NCI-H2171 treated with DMSO at 0.1 percent for 48 hours (cell line): ENCODE results near the gene N4BP2.
"Not testable (repeated sequence)": the region's sequence is repeated elsewhere in the genome, so short reads cannot be mapped to it uniquely, and the experiment has no call there.

ENCODE experiments used
- DNase-seq: peaks from one replicate; lab custom pipeline; 2025; lab: John Stamatoyannopoulos, UW

Gene N4BP2

DNA sequence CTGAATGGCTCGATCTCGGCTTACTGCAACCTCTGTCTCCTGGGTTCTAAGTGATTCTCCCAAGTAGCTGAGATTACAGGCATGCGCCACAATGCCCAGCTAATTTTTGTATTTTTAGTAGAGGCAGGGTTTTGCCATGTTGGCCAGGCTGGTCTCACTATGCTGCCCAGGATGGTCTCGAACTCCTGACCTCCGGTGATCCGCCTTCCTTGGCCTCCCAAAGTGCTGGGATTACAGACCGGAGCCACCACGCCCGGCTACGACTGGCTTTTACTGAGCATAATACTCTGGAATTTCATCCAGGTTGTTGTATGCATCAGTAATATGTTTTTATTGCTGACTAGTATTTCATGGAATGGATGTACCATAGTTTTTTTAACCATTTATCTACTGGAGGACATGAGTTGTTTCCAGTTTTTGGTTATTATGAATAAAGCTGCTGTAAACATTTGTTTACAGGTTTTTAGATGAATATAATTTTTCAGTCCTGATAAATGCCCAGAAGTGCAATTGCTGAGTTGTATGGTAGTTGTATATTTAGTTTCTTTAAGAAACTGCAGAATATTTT lies 31.2 kb downstream of the N4BP2 start:
- DNase-seq: no peak

DNA sequence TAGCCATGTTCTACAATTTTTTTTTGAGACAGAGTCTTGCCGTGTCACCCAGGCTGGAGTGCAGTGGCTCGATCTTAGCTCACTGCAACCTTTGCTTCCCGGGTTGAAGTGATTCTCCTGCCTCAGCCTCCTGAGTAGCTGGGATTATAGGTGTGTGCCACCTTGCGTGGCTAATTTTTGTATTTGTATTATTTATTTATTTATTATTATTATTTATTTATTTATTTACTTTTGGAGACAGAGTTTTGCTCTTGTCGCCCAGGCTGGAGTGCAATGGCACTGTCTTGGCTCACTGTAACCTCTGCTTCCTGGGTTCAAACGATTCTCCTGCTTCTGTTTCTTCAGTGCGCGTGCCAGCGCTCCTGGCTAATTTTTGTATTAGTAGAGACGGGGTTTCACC lies 36.8 kb downstream of the N4BP2 start:
- DNase-seq: not testable (repeated sequence)

DNA sequence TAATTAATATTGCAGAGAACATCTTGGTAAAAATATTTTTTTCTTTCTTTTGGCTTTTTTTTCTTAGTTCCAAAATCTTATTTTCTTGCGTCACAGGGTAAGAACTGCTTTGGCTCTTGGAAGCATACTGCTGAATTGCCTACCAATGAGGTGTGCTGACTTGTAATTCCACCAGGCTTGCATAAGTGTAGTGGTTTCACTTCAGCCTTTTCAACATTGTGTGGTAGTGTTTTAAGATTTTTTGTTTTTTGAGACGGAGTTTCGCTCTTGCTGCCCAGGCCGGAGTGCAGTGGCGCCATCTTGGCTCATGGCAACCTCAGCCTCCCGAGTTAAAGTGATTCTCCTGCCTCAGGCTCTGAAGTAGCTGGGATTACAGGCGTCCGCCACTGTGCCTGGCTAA lies 42.4 kb downstream of the N4BP2 start:
- no peak for DNase-seq

DNA sequence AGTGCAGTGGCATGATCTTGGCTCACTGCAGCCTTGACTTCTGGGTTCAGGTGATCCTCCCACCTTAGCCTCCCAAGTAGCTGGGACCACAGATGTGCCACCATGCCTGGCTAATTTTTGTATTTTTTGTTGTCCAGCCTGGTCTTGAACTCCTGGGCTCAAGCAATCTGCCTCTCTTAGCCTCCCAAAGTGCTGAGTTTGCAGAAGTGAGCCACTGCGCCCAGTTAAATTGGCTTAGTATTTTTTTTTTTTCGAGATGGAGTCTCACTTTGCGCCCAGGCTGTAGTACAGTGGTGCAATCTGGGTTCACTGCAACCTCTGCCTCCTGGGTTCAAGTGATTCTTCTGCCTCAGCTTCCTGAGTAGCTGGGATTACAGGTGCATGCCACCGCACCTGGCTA lies 50.5 kb downstream of the N4BP2 start:
- not testable (repeated sequence) for DNase-seq

DNA sequence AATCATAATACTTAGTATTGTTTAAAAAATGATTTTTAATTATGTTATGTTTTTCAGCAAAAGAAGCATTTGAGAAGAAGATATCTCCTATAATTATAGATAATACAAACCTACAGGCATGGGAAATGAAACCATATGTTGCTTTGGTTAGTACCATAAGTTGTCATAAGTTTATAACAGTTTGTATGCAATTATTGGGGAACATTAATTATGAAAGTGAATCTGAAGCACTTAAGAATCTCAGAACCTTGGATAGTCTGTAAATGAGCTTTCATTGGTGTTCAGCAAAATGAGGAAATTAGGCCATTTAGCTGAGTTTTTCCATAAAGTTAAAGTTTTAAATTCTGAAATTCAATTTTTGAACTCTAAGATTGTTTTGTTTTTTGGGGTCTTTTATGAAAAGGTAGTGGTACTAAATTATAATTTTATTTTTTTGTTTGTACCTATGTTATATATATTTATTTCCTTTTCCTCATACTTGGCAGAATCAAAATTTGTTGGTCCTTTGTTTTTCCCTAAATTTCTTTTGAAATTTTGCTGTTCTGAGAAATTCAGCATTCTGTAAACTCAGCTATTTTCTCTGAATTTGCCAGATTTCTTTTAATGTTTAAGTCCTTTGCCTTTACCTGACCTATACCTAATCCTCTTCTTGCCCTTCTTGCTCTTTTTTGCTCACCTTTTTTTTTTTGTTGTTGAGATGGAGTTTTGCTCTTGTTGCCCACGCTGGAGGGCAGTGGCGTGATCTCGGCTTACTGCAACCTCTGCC lies 55.6 kb downstream of the N4BP2 start:
- DNase-seq: no peak

DNA sequence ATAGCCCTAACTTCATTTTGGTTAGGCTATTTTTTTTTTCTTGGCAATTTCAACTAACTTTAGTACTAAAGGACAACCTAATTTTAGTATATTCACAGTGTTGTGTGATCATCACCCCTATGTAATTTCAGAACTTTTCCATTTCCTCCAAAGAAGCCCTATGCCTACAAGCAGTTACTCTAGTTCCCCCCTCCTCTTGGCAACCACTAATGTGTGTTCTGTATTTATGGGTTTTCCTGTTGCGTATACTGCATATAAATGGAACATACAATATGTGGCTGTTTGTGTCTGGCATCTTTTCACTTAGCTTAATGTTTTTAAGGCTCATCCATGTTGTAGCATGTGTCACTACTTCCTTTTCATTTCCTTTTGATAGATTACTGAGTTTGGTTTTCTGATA lies 57.6 kb downstream of the N4BP2 start:
- no peak for DNase-seq

DNA sequence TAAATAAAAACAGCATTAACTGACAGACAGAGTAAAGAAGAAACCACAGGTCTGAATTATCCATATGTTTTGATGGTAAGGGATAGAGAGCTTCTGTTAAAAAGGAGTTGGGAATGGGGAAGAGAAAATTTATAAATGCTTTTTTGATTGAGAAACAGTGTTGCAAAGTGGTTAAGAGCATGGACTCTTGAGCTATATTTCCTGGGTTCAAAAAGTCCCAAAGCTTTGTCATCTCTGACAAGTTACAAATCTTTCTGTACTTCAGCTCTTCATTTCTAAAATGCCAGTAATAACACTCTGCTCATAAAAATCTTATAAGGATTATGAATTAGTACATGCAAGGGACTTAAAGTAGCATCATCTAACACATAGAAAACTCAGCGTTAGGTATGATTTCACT lies 62.2 kb downstream of the N4BP2 start:
- no peak for DNase-seq

DNA sequence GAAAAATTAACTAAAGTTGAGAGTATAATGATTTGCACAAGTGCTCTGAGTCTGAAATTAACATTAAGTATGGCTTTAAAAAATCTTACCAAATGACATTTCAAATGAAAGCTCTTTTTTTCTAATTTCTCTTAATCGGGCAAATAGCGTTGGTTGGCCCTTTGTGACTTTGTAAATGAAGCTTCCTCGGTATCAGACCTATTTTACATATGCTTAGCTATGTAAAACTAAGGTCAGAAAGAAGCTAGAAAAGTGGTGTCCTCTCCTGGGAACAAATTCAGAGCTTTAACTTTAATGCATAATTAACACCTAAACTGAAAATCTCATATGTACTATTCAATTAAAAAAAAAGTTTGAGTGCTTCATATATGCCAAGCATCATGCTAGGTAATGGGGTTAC lies 62.7 kb downstream of the N4BP2 start:
- no peak for DNase-seq

DNA sequence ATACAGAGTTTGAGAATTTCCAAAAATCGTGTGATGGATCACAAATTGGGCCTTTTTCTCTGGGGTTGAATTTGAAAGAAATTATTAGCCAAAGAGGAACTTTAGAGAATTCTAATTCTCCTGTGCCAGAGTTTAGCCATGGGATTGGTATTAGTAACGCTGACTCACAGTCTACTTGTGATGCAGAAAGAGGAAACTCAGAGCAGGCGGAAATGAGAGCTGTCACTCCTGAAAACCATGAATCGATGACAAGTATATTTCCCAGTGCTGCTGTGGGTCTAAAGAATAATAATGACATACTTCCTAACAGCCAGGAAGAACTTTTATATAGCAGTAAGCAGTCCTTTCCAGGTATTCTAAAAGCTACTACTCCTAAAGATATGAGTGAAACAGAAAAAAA lies 64.9 kb downstream of the N4BP2 start:
- DNase-seq: no peak

DNA sequence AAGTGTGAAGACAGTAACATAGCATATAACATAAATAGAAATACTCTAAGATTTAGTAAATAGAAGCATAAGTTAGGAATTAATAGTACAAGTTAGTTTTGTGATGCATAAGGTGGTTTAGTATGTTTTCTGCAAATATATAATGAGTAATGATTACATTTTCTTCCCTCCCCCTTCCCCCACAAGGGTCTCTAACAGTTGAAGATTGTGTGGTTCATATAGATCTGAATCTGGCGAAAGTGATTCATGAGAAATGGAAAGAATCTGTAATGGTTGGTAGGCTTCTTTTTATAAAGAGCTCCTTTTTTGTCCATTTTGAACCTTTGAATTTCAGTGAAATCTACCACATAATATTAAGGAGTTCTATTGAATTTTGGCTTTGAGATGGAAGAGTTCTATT lies 66.3 kb downstream of the N4BP2 start:
- DNase-seq: no peak

DNA sequence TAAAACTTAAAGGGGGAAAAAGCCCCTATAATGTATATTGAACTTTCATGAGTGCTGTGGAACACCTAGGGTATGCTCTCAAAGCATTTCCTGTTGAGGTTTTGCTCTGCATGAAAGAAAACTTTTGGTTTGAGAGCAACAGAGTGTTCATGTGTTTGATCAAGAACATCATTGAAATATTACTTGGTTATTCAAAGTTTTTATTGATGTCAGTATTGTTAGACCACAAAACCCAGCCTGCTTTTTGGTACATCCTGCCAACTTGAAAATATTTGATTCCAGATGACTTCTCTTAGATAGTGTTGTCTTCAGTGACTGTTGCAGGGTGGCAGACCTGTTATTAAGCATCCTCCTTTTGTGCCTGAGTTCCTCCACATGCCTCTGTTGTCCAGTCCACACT lies 68.0 kb downstream of the N4BP2 start:
- DNase-seq: no peak

DNA sequence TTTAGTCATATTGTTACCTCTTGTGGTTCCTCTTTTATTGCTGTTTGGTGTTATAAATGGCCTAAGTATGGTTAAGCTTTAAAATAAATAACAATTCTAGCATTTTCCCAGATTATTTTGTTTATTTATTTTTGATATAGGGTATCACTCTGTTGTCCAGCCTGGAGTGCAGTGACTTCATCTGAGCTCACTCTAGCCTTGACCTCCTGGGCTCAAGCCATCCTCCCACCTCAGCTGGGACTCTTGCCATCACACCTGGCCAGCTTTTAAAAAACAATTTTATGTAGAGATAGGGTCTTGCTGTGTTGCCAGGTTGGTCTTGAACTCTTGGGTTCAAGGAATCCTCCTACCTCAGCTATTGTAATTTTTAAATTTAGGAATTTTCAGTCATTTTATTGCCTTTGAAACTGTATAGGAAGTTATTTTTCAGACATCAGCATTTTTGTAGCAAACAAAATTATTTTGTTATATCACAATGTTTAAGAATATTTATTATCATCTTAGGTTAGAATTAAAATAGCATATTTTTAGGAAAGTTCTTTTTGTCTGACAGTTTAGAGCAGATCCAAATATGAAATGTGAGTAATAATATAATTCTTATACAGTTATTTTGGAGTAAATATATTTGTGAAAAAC lies 73.9 kb downstream of the N4BP2 start:
- DNase-seq: no peak

DNA sequence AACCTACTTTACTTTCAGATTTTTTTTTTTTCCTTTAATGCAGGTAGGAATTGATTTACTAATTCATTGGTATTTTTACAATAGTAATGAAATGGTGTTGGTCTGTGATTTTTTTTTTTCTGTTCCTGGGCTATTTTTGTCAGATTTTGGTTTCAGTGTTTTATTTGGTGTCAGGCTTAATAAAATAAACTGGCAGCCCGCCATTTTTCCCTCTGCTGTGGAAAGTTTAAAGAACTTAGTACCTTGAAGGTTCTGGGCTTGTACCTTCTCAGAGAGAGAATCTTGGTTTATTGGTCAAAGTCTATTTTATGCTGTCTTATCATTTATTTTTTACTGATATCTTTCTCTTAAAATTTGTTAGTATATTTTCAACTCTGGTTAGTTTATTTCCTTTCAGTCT lies 76.2 kb downstream of the N4BP2 start:
- no peak for DNase-seq

DNA sequence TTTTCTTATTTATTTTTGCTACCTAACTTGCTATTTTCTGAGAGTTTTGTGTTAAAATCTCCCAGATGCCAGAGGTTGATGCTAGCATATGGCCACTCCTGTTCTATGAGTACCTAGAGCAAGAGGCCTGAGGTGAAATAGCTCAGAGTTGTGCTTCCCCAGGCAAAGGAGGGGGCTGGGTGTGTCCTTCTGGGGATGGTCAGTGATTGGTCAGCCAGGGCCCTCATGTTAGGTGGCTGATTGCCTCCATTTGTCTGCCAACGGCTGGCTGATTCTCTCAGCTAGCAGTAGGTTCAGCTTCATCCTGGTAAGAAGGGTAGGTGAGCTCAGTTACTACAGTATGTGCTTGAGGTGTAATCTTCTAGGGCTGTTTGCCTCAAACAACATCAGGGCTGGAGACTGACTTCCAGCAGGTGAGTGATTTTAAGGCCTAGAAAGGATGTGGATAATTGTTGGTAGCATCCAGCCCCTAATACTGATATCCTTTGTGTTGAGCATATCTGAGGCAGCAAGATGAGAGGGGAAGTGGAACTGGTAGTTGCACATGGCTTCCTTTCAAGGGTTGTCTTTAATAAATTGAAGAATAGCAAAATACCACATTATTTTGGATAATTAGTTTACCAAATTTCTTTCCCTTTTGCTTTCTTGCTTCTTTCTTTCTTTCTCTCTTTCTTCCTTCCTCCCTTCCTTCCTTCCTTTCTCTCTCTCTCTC lies 77.7 kb downstream of the N4BP2 start:
- DNase-seq: no peak

DNA sequence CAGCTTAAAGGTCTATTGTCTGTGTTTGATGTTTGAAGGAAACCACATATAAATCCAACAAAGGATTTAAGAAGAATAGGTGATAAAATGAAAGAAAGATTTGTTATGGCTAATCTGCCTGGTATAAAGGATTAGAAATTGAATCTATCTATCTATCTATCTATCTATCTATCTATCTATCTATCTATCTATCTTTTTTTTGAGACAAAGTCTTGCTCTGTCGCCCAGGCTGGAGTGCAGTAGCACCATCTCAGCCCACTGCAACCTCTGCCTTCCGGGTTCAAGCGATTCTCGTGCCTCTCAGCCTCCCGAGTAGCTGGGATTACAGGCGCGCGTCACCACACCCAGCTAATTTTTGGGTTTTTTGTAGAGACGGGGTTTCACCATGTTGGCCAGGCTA lies 79.6 kb downstream of the N4BP2 start:
- DNase-seq: not testable (repeated sequence)

DNA sequence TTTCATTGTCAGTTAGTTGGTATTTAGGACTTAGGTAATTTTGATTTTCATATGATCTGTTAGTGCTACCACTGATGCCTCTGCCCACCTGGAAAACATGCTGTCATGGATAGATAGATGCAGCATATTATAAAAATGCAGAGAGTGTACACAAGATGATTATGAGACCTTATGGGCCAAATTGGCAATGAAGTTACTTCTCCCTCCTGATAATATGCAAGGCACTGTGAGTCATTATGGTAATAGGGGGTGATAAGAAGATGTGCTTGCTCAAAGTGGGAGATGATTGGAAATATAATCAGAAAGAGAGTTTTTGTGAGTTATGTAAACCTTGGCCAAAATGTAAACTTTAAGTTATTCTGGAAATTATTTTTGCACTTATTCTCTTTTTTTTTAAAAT lies 83.5 kb downstream of the N4BP2 start:
- DNase-seq: no peak

DNA sequence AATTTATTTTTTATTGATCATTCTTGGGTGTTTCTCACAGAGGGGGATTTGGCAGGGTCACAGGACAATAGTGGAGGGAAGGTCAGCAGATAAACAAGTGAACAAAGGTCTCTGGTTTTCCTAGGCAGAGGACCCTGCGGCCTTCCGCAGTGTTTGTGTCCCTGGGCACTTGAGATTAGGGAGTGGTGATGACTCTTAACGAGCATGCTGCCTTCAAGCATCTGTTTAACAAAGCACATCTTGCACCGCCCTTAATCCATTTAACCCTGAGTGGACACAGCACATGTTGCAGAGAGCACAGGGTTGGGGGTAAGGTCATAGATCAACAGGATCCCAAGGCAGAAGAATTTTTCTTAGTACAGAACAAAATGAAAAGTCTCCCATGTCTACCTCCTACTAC lies 83.9 kb downstream of the N4BP2 start:
- DNase-seq: not testable (repeated sequence)

DNA sequence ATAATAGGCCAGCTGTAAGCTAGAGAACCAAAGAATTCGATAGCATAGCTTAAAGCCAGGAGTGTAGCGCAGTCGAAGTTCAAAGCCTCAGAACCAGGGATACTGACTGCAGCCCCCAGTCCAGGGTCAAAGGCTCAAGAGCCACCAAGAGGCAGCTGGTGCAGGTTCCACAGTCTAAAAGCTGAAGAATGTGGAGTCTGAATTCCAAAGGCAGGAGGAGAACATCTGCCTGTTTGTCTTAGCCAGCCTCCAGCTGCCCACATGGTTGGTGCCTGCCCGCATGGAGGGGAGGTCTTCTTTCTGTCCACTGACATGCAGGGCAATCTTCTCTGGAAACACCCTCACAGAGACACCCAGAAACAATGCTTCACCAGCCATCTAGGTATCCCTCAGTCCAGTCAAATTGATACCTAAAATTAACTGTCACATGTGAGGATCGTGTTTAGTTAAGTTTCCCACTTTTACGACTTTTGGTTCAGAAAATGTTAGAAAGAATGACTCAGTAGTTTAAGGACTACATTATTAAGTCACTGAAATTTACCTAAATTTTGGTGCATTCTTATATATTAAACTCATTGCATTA lies 87.4 kb downstream of the N4BP2 start:
- DNase-seq: no peak

DNA sequence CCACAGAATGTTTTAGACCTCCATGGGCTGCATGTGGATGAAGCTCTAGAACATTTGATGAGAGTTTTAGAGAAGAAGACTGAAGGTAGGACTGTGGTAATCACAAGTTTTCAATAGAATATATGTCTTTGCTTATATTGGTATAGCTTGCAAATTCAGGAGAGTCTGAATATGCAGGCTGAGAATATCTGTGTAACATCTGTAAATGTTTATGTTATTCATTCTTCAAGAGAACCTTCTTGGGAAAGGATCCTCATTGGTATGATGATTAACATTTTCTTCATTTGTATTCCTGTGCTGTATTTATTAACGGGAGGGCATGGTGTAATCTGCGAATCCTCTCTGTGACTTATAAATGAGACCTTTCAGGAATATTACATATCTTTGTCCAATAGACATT lies 88.1 kb downstream of the N4BP2 start:
- DNase-seq: no peak

DNA sequence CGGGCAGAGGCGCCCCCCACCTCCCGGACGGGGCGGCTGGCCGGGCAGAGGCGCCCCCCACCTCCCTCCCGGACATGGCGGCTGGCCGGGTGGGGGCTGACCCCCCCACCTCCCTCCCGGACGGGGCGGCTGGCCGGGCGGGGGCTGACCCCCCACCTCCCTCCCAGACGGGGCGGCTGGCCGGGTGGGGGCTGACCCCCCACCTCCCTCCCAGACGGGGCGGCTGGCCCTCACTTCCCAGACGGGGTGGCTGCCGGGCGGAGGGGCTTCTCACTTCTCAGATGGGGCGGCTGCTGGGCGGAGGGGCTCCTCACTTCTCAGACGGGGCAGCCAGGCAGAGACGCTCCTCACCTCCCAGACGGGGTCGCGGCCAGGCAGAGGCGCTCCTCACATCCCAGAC lies 90.8 kb downstream of the N4BP2 start:
- not testable (repeated sequence) for DNase-seq

DNA sequence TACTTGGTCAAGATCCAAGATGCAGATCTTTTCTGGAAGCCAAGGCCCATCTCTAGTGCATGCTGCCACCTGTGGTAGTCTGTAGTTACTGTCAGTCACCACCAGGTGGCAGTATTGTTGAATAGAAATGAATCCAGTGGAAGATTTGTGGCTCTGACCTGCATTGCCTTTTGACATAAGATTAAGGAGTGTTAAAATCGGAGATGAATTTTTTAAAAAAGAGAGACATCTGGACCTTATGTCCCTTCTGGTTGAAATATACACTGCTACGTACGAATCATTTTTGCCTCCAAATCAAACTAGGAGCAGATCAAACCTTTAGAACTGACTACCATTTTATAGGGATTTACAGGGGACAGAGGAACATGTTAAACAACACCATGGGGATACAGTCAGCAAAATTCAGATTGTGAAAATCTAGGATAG lies 93.3 kb downstream of the N4BP2 start:
- DNase-seq: peak; percentile 57

DNA sequence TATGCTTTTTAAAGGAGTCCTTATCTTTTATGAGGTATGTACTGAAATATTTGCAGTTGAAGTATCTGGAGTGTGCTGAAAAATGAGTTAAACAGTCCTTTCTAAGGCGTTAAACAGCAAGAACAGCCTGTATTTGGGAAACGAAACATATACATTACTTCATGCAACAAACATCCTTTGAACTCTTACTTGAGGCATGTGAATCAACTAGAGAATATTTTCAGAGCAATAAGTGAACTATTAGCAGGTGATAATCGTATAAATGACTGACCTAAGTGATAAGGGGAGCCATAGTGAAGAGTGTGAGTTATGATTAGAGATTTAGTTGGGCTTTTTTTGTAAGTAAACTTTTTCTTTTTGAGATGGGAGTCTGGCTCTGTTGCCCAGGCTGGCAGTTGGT lies 94.3 kb downstream of the N4BP2 start:
- no peak for DNase-seq

DNA sequence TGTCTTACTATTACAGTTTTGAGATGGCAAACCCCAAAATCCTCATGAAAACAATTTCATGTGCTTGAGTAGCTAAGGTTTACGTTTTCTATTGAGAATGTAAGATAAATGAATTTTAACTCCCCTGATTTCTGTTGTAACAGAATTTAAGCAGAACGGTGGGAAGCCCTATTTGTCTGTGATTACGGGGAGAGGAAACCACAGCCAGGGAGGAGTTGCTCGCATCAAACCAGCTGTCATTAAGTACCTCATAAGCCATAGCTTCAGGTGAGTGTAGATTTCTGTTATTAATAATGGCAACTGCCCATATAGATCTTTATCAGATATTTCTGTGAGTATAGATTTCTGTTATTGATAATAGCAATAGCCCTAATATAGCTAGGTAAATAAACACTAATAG lies 96.0 kb downstream of the N4BP2 start:
- DNase-seq: no peak
